HG03575 (cell line): ENCODE measurements around the gene GGCX.
"Not testable (repeated sequence)": the region's sequence is repeated elsewhere in the genome, so short reads cannot be mapped to it uniquely, and the experiment has no call there.

Source experiments
- ATAC-seq: cut with Tn5 transposase; IDR thresholded peaks from one replicate; pipeline ENCODE4 v1.9.1; 2021; ENCODE audit not compliant: unreplicated experiment, insufficient number of reproducible peaks, low FRiP score; ENCODE audit errors: extremely low read depth

Gene GGCX

DNA sequence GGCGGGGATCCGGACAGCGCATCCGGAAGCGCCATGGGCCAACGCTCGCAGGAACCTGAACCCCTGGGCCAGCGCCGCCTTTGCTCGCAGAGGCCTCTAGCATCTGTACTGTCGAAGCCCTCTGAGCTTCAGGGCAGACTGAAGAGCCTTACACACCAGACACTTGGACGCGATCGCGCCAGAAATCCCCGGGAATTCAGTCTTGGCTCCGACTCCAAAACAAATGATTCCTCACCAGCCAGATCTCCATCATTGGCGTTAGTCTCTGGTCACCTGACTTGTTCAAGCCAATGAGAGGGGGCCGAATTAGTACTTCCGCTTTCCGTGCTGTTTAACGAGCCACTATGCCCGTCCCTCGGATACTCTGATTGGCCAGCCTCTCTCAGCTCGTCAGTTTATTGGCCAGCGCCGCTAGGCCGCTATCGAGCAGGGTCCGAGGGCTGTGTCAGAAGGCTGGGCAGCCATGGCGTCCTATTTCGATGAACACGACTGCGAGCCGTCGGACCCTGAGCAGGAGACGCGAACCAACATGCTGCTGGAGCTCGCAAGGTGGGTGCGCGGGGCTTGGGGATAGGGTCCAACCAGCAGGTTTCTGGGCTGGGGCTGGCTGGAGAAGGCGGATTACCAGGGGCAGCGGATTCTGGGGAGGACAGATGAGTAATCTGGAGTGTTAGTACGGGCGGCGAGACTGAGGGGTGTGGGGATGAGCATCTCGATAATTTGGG is 34.2 kb upstream of the GGCX start, which contains the start of gene RNF181:
Gene RNF181 (plus strand): TSS at position 445 of the 725 bp plus-strand sequence. CDS start 19 bp downstream, at position 464.
- ATAC-seq: peak; percentile 89

DNA sequence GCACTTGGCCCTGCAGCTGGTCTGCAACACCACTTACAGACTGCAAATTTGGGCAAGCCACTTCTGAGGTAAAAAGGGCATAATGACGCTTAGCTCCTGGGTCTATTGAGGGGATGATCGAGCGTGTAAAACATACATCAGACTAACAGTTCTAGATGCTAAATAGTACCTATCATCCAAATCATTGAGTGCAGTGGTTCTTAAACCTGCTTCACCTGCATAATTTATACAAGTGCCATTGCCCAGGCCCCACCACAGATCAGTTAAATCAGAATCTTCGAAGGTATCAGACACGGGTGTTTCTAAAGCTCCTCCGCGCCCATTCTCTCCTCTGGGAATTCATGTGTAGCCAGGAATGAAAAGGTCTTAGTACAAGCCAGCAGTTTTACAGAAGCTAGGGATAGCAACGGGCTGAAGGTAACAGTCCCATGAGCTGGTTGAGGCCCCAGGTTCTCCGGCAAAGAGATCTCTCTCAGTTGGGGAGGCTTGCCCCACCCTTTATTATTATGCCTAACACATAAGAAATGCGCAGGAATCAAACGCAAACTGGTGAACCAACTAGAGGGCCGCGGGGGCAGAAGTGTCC is 33.5 kb upstream of the GGCX start:
- no peak for ATAC-seq

DNA sequence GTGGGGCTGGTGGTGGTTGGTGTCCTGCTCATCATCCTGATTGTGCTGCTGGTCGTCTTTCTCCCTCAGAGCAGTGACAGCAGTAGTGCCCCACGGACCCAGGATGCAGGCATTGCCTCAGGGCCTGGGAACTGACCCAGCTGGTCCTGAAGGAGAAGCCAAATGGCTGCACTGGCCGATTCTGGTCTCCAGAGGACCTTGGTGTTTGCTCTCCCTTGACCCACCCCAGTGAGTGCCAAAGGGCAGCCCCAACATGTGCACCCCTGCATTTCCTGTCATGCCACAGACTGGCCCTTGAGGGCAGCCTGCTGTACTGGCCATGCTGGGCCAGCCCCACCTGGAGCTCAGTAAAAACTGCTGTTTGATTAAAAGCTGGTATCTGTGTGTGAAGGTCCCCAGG is 31.7 kb upstream of the GGCX start:
- ATAC-seq: no peak

DNA sequence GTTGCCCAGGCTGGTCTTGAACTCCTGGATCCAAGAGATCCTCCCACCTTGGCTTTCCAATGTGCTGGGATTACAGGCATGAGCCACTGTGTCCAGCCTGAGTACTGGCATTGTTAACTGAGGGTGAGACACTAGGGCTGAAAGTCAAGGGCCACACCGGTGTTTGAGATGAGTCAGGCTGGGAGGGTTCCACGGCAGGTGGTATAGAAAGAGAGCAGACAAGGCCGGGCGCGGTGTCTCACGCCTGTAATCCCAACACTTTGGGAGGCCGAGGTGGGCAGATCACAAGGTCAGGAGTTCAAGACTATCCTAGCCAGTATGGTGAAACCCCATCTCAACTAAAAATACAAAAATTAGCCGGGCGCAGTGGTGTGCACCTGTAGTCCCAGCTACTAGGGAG is 31.0 kb upstream of the GGCX start:
- not testable (repeated sequence) for ATAC-seq

DNA sequence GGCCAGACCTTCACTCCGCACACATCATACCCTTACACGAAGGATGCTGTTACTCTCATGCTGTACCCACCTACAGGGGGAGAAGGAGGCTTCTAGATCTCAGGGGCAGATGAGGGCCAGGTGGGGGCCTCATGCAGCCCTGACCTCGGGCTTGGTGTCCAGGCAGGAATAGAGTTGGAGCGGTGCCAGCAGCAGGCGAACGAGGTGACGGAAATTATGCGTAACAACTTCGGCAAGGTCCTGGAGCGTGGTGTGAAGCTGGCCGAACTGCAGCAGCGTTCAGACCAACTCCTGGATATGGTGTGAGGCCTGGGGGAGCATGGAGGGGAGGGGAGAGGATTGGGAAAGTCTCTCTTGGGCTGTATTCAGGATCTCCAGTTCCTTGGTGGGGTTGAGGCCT is 30.3 kb upstream of the GGCX start:
- ATAC-seq: no peak

DNA sequence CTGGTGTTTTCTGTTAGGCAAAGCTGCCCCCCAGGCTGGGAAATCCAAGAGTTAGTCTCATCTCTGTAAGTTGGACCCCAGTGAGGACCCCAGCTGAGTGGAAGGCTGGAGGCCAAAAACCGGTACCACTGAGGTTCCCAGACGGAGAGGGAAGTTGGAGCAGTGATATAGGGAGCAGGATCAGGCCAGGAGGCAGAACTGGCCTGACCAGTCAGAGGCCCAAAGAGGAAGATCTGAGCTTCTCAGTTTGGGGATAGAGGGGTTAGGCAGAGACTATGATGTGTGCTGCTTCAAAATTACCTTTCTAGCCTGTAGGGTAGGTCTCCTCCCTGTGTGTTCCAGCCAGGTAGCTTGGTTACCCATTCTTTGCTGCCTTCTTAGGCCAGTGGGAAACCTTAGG is 29.7 kb upstream of the GGCX start:
- no peak for ATAC-seq

DNA sequence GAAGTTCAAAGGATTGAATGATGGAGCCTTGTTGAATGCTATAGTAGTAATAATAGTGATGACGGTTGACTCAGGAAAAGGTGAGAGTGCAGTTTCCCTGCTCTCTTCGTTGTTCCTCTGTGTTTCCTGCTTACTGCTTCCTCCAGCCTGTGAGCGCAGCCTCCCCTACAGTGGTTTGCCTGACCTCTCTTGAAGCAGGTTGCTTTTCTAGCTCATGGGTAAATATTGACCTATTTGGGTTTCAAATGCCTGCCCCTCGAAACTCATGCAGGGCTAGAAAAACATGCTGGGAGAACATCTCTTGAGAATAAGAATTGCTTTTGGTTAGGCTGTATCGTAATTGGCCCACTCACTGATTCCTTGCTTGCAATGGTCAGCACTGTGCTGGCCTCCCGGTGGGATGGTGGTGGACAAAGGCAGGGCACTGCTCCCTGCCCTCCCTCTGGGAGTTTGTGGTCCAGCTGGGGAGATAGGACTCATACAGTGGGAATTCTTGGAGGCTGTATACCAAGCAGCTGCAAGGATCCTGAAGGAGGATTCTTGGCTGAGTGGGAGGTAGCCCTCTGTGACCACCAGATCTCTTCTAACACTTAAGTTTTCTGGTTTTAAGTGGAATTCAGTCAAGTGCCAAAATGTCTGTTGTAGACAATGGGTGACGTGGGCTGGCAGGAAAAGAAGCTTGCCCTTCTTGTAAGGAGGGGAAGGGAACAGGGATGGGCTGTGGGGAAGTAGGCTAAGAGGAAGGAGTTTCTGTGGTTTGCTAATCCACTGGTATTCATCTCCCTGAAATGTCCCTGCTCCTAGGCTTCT is 28.9 kb upstream of the GGCX start:
- ATAC-seq: no peak

DNA sequence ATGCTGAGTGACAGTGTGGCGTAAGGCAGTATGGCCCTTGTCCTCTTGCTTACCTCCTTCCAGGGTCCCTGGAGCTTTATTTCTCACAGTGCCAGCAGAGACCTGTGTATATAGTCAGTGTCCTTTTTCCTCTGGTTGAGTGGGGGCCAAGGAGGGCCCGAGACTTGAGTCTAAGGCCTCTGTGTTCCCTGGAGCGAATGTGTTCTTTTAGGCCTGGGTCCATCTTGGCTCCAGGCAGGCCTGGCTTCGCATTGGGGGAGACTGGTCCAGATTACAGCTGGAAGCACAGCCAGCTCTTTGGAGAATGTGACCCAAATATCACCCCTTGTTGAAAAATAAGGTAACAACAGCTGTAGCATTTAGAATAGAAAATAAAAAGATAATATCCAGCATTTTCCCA is 27.9 kb upstream of the GGCX start:
- no peak for ATAC-seq

DNA sequence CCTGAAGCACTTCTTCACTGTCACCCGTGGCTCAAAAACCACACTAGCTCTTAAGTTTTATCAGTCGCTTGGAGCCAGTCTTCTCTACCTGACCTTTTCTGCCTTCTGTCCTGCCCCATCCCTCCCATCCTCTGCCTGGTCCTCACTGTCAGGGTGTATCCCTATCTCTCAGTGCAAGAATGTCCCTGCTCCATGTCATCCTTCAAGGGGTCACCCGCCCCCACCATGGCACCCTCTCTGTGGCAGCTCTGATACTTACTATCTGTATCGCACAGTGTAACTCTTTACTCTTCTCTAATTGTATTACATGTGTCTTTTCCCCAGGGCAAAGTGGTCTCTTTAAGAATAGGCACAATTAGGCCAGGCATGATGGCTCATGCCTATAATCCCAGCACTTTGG is 27.4 kb upstream of the GGCX start:
- no peak for ATAC-seq

DNA sequence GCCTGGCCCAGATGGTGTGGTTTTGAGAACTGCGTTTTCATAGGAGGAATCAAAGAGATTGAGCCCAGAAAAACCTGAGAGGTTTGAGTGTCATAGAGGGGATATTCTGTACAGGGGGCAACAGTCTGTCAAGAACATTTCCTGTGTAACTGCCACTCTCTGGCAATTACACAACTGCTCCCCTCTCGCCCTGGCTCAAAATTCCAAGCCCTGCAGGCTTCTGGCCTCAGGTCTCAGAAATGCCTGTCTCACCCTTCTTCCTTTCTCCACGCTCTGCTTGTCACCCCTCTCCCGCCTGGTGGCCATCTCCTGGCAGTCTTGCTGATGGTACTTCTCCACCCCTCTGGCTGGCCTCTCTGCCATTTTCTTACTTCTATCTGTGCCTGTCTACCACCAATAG is 26.9 kb upstream of the GGCX start:
- no peak for ATAC-seq

DNA sequence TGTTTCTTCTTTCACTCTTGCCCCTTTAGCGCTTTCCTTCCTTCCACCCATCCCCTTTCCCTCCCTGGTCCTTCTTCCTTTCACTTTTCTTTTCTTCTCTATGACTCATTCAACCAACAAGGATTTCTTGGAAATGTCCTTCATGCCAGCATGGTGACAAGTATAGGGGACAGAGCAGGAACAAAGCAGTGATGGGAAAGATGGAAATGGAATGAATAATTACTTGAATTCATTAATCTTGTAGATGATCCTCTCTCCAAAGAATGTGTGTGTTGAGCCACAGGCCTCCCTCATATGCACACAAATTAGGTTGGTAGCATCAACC is 24.4 kb upstream of the GGCX start:
- ATAC-seq: no peak

DNA sequence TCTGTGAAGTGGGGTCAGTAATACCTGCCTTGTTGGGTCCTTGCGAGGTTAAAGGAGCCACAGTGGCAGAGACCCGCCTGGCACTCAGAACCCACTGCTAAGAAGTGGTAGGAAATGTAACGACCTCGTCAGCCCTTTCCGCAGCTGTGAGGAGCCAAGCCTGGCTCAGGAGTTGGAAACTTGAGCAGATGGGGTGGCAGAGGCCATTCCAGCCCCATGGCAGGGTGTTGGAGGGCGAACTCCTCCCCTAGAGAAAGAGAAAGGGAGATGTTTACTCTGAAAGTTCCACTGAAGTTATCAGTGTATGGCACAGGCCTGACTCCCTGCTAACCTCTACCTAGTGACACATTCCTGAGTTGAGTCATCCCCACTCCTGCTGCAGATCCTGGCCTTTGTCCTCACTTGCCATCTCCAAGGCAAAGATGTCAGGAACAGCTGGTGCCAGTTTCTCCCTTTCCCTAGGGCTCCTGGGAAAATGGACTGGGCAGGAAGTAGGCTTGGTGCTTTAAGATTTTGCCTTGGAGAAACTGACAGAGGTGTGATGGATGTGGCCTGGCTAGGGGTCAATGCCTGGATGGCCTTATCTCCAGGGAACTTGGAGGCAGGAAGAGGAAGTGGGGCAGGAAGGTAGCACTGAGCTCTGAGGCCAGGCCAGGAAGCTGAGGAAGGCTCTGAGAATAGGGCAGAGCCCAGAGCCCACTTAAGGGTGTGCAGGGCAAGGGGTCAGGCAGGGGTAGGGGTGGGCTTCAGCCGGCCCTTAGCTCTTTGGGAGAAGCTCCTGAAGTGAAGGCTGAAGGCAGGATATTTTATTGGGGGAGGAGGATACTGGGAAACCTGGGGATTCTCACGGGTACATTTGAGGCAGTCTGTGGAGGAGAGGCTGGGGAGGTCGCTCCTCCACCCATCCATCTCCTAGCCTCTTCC is 23.8 kb upstream of the GGCX start:
- no peak for ATAC-seq

DNA sequence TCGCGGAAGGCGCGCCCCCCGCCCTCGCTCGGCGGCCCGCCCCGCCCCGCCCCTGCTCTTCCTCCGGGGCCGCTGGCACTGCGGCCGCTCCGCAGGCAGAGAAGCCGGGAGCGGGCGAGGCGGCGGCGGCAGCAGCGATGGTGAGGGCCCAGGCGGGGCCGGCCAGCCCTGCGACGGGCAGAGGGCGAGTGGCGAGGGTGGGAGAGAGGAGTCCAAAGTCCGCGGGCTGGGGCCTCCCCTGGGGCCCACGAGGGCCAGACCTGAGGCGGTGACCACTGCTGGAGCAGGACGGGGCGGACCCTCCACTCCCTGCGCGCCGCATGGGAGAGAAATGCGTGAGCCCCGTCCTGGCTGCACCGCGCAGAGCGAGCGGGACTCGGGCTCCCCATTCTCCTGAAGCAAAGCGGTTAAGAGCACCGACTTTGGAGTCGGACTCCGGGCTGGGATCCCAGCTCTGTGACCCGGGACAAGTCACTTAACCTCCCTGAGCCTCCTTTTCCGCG is 23.1 kb upstream of the GGCX start, which contains the start of gene VAMP5:
Gene VAMP5 (plus strand): TSS at position 78 of the 503 bp plus-strand sequence. CDS start 60 bp downstream, at position 138.
- no peak for ATAC-seq

DNA sequence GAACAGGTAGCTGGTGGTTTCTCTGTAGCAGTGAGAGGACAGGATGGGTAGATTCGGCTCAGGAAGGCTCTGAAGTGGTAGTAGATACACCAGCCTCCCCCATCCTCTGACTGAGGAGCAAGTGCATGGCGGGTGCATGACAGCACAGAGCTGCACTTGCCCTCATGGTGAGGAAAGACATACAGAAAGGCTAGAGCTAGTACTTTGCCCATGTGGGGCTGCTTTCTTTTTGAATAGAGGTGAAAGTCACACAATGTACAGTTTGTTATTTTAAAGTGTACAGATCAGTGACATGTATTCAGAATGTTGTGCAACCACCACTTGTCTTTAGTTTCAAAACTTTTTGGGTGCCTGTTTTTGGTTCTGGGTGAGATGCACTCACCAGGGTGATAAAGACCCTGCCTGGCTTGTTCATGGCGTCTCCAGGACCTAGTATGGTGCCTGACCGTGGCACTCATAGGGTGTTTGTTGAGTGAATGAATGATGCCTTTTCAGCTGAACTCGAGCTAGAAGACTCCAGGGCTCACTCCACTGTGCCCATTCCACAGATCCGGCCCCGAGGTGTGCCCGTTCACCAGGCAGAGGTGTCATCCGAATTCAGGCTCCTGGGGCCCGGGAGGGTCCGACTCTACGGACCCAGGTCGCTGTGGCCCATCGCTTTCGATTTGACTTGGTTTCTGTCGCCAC is 22.5 kb upstream of the GGCX start:
- ATAC-seq: no peak

DNA sequence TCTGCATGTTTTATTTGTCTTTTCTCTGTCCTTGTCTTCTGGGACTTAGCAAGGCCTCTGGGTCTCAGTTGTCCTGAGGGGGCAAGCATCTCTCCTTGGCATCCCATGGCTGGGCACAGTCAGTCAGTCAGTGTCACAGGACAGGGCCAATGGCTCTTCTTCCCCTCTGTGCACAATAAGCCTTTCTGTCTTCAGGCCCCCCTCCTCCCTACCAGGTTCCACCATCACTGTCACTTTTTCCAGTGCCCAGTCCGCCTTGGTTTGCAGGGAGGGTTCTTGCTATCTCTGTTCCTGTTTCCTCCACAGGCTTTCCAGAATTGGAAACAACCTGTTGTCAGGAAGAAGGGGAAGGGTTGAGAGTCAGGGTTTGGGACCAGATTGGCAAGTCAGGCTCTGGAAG is 21.2 kb upstream of the GGCX start:
- ATAC-seq: no peak

DNA sequence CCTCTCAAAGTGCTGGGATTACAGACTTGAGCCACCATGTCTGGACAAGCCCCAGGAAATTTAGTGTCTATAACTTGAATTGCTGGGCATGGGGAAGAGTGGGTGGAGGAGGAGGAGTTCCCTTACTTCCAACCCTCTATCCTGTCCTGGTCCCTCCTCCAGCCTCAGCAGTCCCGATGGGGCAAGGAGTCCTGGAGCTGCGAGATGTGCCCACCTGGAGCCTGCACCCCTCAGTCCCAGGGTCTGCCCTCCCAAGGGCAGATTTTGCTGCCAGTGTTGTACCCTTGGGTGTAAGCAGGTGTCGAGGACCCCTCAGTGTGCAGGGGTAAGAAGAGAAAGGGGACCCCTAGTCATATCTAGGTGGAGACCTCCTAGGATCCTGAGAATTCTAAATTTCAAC is 18.9 kb upstream of the GGCX start:
- no peak for ATAC-seq

DNA sequence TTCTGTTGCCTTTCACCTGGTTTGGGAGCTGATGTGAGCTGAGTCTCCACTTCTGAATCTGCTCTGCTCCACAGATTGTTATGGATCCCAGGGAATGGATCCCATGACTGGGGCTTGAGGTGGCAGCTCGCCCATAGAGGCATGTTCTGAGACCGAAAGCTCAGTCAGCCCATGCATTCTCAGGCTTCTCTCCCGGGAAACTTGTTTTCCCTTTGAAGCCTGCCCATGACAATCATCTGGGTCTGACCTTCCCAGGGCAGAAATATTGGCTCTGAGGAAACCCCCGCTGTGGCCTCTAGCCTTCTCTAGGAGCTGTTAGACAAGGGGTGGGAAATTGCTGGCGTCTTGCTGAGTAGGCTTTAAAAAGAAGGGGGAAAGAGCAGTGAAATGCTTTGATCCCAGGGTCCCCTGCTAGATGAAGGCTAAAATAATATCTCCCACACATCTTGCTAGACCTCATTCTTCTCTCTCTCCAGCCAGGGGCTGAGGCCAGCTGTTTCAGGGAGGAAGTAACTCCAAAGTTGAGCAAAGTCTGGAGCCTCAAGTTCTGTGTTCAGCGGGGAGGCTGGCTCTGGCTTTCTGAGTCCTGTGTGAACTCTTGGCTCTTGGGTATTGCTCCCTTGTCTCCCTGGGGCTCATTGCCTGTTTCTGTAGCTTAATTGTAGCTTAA is 18.1 kb upstream of the GGCX start:
- ATAC-seq: no peak
